ENCODE results near the gene TPGS1. TPM values are rescaled to one million over a fixed set of nuclear protein-coding genes. Genes with fewer than 3 reads are reported as not detected.

Gene TPGS1
- 24.0 and 24.7 TPM in 2 replicates for total RNA-seq
- polyA plus RNA-seq: 20.9 and 24.2 TPM in 2 replicates
- polyA plus RNA-seq (2011; cell fraction: cytosol; rRNA removed): 2.5 and 8.3 TPM in 2 replicates
- polyA plus RNA-seq (2011; cell fraction: nucleus; rRNA removed): 3.7 and 4.1 TPM in 2 replicates
- 3.2 and 7.4 TPM in 2 replicates for polyA plus RNA-seq (2012)
- polyA minus RNA-seq: 2.7 and 3.2 TPM in 2 replicates
- 10.3 TPM for polyA minus RNA-seq (2011; cell fraction: cytosol; rRNA and poly(A)+ RNA removed)
- polyA minus RNA-seq (2011; cell fraction: nucleus; rRNA and poly(A)+ RNA removed): 2.0 and 4.9 TPM in 2 replicates
- Bru-seq, nascent RNA: percentile 50 among the genes with signal in this experiment
- BruChase-seq, experiment 1, labeled RNA remaining after a 6-hour chase: percentile 69 among the genes with signal in this experiment
- BruChase-seq, experiment 2, labeled RNA remaining after a 2-hour chase: percentile 61 among the genes with signal in this experiment
- long read RNA-seq, transcript TPGS1-201 (2 exons, 1,114 nt): major isoform, 167 of 171 reads
- long read RNA-seq, partial matches to known transcripts: 2 of 171 reads
- long read RNA-seq, other reads (novel, unspliced or antisense): 2 of 171 reads

- peak within 1 kb of the TSS; percentile 52 to 91 (median 65) for H3K4me3 ChIP-seq (replicated peaks in 1 of 3; ENCODE audit: insufficient read depth in 1 of 3, low read depth in 1 of 3, low read length in 3 of 3)
- dilution Hi-C loops (cut with MboI; ENCODE audit: extremely low pct_ligation_motif_present, low sequenced_read_pairs) (no loop called here), intact Hi-C loops (cut with micrococcal nuclease) (loop anchor here (1.0 to 10.0 kb wide), 2 partner anchors 18 to 213 kb away; partner anchors contain the start of gene PLPP2)
- peak within 1 kb of the TSS; percentile 87 for H3K27ac ChIP-seq (ENCODE audit: insufficient read depth, low read depth, low read length)
- ChIA-PET CTCF (interaction anchor here (0.9 to 1.5 kb wide), 18 partner anchors 10 to 214 kb away, joined by 3 to 28 read pairs (median 6); partner anchors contain the start of gene MADCAM1), POLR2A (interaction anchor here (0.6 to 0.9 kb wide), 4 partner anchors 23 to 165 kb away, joined by 3 to 9 read pairs (median 3); no protein-coding TSS in a partner anchor)
- FAIRE-seq: peak; percentile 83
- peak within 1 kb of the TSS; percentile 73 for H3K4me2 ChIP-seq (ENCODE audit: insufficient read depth, low read length)
- H4K20me1 ChIP-seq (replicated peaks; ENCODE audit: control insufficient read depth, extremely low read depth, insufficient read depth, low read length): no peaks in the 10 kb centered on the region
- no peaks in the 10 kb centered on the region for H3K9me1 ChIP-seq (replicated peaks; ENCODE audit: control insufficient read depth, extremely low read depth, insufficient read depth, low read length)
- peaks cover 18% of the 10 kb centered on the region for H3K4me1 ChIP-seq (ENCODE audit: control insufficient read depth, extremely low read depth, insufficient read depth, low read length)
- H3K36me3 ChIP-seq (ENCODE audit: control insufficient read depth in 2 of 2, extremely low read depth in 1 of 2, insufficient read depth in 2 of 2, low read length in 2 of 2): no peaks in the 10 kb centered on the region
- no peak for DNase-seq (ENCODE audit: low read depth, low spot score)
- TF ChIP-seq POLR2AphosphoS5 (IDR thresholded peaks at IDR 0.05; ENCODE audit: insufficient read depth, low read depth, low read length): peak; percentile 71
- no peak for TF ChIP-seq MYC (IDR thresholded peaks at IDR 0.05; ENCODE audit: low read depth, low read length)
- no peak for TF ChIP-seq FOS (IDR thresholded peaks at IDR 0.05; ENCODE audit: borderline replicate concordance, insufficient read depth, low read length)
- TF ChIP-seq MAX (IDR thresholded peaks at IDR 0.05; ENCODE audit: insufficient read depth, insufficient read length): no peak
- TF ChIP-seq POLR2A (IDR thresholded peaks at IDR 0.05; ENCODE audit: low read depth, low read length): peak; percentile 79
- no peaks in the 10 kb centered on the region for H3K27me3 ChIP-seq (ENCODE audit: control insufficient read depth in 2 of 2, insufficient read depth in 2 of 2, low read length in 2 of 2)
- no peaks in the 10 kb centered on the region for H3K9me3 ChIP-seq (replicated peaks; ENCODE audit: control insufficient read depth, insufficient read depth, low read length)
- H3K9ac ChIP-seq (replicated peaks; ENCODE audit: extremely low read depth, insufficient read depth, low read length): peak within 1 kb of the TSS; percentile 78
- BruUV-seq (replicated peaks): TSS peak; percentile 23
- peaks cover 8% of the 10 kb centered on the region for H3K79me2 ChIP-seq (ENCODE audit: control insufficient read depth, insufficient read depth, low read length)
- peak within 1 kb of the TSS; percentile 63 for H2AFZ ChIP-seq (ENCODE audit: low read depth, low read length)
These were observed at the start of gene TPGS1 for GRCh38 chr19:507286-508203. Gene TPGS1, plus strand, starts transcription at chr19:507497. Its CDS starts 10 bp downstream, at chr19:507507.

Data from endothelial cell of umbilical vein (primary cell).